SIG-M5 (cell line): ENCODE results near the gene RELT.

Experiments used
- DNase-seq: peaks from one replicate; lab custom pipeline; 2025; lab: John Stamatoyannopoulos, UW

Gene RELT

DNA sequence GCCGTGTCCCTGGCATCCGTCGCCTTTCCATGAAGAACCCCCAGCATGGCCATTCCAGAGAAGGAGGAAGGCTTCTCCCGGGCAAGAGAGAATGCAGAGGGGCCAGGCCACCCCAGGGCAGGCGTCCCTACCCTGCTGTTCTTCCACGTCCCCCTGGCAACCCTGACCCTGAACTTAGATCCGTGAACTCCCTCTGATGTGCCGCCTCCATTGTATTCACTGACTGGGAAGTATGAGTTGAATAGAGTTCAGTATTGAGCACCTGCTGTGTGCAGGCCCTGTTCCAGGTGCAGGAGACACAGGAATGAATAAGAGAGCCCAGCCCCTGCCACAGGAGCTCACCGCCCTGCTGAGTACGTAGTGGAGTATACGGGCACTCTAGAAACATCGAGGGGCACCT, 29.1 kb upstream of the RELT start:
- no peak for DNase-seq

DNA sequence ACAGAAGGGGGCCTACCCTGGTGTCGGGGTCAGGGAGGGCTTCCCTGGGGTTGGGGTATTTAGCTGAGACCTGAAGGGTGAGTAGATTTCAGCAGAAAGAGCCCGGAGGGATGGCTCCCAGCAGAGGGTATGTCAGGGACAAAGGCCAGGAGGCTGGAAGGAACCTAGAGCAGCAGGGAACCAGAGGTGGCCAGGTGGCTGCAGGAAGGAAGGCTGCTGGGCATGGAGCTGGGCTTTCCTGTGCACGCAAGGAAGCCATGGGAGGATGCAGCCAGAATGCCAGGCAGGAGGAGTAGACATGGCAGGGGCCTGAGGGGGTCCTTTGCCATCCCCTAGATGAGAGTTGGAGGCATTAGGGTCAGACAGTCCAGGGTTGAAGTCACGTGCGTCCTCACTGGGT, 27.4 kb upstream of the RELT start:
- no peak for DNase-seq

DNA sequence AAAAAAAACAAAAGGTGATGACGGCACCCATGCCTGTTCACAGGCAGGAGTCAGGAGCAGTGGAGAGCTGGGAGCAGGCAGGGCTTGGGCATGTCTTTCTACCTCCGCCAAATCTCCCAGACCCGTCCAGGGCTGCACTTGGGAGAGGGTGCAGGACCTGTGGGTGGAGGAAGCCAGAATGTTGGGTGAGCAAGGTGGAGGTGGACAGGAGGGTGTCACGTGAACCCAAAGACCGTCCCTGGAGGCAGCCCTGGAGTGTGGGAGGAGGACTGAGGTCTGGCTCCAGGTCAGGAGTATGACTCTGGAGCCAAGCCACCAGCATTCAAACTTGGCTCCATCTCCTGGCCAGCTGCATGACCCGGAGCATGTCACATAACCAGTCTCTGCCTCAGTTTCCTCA, 26.6 kb upstream of the RELT start:
- DNase-seq, result no peak

DNA sequence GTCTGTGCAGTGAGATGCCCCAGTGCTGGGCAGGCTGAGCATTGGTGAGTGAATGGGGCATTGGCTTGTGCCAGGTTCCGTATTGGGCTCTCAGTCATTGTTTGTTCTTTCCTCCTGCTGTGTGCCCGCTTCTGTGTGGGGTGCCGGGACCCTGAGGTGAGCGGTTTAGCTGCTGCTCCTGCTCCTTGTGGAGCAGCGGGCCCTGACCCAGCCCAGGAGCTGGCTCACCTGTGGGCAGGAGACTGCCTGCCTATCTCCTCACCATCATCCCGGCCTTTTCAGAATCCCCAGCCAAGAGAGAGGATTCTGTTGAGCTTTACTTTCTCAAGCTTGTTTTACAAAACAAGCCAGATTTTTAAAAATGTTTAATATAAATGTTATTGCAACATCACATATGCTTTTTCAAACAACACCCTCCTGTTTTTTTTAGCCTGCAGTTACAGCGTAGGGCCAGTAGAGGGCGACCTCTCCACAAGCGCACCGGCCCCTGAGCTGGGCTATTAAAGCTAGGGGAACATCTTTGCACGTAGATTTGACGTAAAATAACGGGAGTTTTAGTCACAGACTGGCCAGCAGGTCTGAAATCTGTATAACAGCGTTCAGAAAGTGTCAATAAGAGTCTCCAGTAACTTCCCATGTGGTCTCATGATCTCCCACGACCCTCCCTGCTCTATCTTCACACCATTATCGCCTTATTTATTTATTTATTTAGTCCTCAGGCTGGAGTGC, 25.1 kb upstream of the RELT start:
- no peak for DNase-seq

DNA sequence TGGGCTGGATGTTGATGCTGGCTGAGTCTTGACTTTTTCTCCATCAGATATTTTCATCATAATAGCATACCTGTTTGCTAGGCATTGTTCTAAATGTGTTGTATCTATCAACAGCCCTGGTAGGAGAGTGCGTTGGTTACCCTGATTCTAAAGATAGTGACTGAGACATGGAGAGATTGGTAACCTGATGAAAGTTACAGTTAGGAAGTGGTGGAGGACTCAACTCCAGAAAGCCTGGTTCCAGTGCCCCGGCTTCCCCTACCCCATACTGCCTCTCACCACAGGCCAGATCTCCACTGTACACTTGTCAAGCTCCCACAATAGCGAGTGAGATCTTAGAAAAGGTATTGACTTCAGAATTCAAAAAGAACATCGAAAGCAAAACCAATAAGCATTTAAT, 22.8 kb upstream of the RELT start:
- DNase-seq, result no peak

DNA sequence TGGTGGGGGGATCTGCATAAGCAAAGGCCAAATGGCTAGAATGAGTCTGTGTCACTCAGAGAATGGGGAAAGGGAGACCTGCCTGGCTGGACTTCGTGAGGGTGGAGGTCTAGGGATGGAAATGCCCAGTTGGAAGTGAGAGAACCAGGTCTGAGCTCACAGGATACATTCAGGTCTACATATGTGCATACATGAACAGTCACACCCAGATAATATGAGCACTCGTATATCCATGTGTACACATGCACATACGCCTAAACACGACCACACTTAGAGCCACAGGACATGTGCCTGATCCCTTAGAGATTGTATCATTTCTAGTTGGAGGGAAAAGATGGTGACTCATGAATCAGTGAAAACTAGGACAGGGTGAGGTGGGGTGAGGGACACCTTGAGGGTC, 21.1 kb upstream of the RELT start:
- DNase-seq, result no peak

DNA sequence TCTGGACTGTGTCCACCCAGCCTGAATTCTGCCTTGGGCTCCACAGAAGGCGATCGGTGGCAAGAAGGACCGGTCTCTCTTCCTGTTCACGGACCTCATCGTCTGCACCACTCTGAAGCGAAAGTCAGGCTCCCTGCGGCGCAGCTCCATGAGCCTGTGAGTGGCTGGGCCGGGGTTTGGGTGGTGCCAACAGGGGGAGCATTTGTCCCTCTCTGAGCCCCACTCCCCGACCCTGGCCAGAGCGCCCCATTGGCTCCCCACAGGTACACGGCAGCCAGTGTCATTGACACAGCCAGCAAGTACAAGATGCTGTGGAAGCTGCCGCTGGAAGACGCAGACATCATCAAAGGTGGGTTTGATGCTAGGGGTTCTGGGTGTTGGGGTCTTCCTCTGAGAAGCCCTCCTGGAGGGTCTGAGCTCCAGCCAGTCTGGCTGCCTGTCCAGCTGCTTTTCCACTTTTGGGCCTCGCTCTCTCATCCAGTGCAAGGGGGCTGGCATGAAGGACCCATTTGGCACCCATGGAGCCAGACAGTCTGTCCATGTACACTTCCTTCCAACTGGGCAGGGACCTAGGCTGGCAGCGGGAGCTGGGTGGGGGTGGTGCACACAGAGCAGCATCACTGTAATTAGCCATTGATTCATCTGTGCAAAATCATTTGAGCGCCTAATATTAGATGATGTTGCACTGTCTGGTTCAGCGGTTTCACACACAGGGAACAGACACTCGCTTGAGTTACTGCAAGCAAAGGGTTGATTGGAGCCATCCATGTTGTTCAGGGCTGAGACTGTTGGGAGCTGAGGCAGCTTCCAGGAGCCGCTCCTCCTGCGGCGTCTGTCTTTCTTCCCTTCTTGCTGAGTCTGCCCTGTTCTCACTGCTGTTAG, 19.0 kb upstream of the RELT start:
- no peak for DNase-seq

DNA sequence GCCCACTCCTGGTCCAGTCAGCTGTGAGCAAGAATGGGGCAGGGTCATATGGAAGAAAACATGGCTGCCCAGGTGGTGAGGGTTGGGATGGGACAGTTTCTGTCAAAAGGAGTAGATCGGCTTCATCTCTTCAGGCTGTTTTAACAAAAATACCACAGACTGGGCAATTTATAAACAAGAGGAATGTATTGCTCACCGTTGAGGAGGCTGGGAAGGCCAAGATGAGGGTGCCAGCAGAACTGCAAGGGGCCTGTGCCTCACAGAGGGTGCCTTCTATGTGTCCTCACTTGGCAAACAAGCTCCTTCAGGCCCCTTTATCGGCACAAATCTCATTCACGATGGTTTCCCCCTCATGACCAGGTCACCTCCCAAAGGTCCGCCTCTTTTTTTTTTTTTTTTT, 18.1 kb upstream of the RELT start:
- no peak for DNase-seq

DNA sequence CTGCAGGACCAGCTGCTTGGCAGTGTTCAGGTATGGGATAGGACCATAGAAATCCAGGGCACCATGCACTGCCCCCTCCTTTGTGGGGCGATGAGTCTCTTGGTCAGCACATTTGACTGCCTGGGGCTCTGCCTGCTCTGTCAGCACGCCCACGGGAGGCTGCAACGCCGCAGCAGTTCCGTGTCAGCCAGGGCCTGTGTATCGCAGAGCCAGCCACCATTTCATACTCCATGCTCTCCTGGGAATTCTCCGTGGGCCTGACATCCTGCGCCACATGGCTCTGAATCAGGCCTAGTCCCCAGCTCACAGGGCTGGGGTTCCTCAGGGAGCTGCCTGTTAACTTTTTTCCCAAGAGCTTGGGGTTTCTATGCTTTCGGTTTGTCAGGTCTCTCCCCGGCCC, 16.9 kb upstream of the RELT start:
- no peak for DNase-seq

DNA sequence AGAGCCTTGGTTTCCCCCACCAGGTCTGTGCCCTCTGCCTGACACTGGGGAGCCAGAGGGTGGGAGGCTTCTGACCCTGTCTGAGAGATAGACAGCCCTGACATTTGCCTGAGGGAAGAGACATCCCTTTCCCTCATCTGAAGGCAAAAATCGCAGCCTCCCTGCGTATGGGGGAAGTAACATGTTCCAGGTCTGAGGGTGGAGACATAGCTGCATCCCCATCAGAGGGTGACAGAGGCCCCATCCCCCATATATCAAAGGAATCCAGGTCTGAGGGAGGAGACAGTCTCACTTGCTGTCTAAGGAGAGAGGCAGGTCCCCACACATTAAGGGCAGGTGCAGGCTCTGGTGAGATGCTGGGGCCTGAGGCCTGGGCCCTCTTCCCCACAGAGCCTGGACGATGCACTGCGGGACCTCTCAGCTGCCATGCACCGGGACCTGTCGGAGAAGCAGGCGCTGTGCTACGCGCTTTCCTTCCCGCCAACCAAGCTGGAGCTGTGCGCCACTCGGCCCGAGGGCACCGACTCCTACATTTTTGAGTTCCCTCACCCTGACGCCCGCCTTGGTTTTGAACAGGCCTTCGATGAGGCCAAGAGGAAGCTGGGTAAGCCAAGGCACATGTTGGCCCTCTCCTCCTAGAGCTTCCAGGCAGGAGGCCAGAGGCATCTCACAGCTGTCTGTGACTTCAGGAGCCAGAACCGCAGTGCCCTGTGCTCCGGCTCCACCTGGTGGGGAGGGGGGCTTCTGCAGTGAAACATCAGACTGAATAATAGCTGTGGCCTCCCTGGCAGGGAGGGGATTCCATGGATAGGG, 16.1 kb upstream of the RELT start:
- no peak for DNase-seq

DNA sequence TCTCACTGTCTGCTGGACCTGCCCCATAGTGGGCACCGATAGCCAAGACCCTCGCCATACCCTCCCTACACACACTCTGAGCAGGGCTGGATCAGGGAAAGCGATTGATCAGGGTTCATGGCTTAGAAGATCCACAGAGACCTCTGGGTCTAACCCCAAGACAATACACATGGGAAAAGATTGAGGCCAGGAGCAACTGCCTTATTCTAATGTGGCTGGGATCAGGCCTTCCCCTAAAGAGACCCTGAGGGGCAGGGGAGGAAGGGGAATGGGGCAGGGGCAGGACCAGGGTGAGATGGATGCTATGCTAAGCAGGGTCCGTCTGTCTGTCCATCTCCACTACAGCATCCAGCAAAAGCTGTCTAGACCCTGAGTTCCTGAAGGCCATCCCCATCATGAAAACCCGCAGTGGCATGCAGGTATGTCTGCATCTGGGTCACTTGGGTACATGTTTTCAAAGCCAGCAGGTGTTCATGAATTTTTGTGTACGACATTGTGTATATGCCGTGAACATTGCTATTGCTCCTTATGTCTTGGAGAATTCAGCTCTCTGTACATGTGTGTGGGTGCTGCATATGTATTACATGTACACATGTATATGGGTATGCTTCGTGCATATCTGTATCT, 15.3 kb upstream of the RELT start:
- DNase-seq, result no peak

DNA sequence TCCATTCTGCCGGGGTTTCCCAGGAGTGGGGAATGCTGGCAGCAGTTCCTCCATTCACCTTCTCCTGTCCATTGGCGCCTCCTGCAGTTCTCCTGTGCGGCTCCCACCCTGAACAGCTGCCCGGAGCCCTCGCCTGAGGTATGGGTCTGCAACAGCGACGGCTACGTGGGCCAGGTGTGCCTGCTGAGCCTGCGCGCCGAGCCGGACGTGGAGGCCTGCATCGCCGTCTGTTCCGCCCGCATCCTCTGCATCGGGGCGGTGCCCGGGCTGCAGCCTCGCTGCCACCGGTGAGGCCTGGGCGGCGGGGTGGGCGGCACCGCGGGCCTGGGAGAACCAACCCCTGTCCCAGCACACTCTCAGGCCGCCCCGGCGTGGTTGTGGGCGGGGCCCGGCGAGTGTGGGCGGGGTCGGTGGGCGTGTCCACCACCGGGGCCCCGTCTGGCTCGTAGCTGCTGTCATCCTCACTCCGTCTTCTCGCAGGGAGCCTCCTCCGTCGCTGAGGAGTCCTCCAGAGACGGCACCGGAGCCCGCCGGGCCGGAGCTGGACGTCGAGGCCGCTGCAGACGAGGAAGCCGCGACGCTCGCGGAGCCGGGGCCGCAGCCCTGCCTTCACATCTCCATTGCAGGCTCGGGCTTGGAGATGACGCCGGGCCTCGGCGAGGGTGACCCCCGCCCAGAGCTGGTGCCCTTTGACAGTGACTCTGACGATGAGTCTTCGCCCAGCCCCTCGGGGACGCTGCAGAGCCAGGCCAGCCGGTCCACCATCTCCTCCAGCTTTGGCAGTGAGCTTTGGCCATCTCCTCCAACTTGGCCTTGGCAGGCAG, 14.0 kb upstream of the RELT start:
- no peak for DNase-seq

DNA sequence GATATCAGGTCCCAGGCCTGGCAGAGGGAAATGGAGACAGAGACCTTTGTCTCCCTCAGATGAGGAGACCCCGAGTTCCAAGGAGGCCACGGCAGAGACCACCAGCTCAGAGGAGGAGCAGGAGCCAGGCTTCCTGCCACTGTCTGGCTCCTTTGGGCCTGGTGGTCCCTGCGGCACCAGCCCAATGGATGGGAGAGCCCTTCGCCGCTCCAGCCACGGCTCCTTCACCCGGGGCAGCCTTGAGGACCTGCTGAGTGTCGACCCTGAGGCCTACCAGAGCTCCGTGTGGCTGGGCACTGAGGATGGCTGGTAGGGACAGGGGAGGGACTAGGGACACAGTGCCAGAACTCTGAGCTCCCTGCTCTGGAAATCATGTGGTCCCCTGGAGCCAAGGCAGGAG, 13.1 kb upstream of the RELT start:
- no peak for DNase-seq

DNA sequence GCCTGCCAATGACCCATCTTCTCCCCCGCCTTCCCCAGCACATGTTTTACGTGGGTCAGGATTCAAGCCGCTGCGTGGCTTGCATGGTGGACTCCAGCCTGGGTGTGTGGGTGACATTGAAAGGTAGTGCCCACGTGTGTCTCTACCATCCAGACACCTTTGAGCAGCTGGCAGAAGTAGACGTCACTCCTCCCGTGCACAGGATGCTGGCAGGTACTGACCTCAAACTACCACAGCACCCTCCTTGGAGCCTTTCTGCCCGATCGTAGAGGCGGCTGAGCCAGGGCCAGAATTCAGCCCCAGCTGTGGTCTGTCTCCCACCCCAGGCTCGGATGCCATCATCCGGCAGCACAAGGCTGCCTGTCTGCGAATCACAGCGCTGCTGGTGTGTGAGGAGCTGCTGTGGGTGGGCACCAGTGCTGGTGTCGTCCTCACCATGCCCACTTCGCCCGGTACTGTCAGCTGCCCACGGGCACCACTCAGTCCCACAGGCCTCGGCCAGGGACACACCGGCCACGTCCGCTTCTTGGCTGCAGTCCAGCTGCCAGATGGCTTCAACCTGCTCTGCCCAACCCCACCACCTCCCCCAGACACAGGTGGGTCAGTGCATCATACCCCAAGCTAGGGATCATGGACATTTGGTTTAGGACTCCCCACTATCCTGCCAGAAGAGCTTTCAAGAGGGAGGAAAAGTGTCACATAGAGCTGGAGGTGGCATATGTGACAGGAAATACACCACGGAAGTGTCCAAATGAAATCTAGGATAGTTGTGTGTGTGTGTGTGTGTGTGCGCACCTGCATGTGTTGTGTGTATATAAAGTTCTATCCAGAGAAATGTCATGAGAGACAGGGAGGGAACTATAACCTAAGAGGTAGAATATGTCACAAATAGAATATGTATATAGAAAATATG, 10.6 kb upstream of the RELT start:
- DNase-seq, result no peak

DNA sequence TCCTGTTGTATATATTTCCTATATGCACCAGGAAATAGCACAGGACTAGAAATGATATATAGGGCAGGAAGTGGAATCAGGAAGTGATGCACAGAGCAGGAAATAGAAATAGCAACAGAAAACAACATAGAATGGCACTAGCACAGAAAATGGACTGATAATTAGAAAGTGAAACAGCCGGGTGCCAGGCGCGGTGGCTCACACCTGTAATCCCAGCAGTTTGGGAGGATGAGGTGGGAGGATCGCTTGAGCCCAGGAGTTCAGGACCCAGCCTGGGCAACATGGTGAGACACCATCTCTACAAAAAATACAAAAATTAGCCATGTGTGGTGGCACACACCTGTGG, 10.0 kb upstream of the RELT start:
- DNase-seq, result no peak

DNA sequence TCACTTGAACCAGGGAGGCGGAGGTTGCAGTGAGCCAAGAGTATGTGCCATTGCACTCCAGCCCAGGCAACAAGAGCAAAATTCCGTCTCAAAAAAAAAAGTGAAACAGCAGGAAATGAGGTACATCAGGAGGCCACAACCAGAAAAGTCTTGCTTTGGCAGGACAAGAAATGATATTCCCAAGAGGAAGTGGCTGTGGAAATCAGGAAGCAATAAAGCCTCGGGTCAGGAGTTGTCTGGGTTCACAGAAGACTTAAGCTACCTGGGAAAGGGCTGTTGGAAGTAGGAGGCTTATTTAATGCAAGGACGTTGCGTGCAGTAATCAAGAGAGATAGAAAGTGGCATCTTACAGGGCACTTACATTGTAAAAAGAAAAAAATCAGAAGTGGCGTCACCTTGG, 9.2 kb upstream of the RELT start:
- no peak for DNase-seq

DNA sequence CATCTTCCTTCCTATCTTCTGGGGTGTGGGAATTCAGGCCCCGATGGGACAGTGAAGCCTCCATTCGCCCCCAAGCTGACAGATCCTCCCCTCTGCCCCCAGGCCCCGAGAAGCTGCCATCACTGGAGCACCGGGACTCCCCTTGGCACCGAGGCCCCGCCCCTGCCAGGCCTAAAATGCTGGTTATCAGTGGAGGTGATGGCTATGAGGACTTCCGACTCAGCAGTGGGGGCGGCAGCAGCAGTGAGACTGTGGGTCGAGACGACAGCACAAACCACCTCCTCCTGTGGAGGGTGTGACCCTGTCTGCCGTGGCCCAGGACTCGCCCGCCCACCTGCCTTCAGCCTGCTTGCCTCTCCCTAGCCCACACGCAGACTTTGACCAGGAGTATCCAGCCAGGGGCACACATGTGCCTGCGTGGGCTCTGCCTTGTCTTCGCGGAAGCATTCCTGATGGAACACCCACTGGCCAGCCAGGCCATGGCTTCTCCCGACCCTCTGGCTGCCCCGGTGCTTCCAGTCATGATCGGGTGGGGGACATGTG, 8.6 kb upstream of the RELT start:
- no peak for DNase-seq

DNA sequence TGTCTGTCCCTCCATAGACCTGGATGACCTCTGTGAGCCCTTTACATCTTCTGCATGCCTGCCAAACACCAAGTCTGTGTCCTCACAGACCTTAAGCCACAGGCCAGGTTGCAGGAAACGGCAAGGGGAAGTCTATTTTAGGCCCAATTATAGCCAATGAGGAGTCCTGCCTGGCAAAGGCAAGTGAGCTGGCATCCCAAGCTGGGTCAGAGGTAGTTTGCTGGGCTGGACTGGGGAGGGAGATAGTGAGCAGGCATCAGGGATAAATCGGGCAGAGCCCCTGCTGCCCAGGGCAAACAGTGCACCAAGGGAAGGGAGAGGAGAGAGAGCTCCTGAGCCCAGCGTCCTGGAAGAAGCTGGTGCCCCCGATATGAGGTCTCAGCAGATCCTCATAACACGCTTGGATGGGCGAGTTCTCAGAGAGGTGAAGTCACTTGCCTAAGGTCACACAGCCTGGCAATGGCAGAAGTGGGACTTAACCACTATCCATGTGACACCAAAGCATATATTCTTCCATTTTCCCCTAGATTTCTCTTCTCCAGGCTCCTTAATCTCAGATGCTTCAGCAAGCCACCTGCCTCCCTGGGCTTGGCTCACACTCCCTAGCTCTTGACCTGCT, 3.7 kb upstream of the RELT start:
- DNase-seq, result no peak

DNA sequence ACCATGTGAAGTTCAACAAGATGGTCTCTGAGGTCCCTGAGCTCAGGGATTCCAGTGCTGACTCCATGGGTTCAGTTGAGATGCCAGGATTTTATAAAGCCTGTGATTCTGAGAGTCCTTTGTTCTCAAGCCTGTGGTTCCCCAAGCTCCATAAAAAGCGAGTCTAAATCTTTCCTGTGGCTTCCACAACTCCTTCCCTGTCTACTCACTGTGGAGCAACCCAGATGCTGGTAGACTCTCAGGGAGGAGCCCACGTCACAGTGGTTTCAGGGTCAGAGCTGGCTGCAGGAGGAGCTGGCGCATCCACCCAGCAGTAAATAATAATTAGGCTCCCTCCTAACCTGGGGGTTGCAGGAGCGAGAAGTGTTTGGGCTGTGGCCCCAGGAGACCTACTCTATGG, 2.0 kb upstream of the RELT start:
- DNase-seq, result no peak

DNA sequence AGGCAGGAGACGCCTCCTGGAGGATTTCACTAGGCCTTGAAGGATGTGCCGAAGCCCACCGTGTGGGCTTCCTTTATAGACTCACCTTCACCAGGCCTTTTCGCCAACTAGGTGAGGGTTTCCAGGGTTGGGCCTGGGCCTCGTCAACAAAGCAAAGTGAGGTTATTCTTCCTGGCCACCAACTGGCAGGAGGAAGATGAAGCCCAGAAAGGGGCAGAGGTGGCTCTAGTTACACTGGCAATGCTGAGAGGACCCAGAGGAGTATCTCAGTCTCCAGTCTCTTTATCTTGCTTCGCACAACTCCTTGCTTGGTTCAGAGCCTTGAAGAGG, 404 bp upstream of the RELT start:
- no peak for DNase-seq
